ENCODE results near the gene CNN3.

Gene CNN3

DNA sequence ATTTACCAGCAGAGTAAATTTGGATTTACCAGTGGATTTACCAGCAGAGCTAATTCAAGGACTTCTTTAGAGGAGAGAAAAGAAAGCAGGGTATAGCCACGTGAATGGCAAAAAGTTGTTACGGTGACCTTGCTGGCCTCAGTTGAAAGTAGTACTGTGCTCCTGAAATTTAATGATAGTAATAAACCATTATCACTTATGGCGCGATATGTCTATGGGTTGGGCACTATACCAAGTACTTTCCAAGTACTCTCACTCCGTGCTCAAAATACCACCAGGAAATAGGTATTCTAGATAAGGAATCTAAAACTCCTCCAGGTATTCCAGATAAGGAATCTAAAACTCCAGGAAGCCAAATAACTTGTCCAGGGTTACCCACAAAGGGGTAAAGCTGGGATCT, 70.9 kb downstream of the CNN3 start:
- DNase-seq (ENCODE audit: low read depth) = no peak

DNA sequence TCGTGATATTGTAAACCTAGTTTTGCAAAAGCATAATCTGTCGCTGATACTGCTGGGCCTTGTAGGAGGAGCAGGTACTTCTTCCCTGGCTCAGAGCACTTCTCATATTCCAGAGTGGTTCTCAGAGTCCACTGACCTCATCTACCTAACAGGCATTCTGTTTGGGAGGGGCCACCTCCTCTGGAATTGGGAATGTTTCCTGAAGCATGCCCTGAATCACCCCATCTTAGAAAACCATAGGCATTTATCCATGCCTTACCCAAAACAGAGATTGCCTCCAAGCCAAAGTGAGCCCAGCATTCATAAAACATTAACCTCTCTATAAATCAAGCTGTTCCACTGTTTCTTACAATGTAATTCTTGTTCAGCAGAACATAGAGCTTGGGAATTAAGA, 71.6 kb downstream of the CNN3 start:
- no peak for DNase-seq (ENCODE audit: low read depth)

DNA sequence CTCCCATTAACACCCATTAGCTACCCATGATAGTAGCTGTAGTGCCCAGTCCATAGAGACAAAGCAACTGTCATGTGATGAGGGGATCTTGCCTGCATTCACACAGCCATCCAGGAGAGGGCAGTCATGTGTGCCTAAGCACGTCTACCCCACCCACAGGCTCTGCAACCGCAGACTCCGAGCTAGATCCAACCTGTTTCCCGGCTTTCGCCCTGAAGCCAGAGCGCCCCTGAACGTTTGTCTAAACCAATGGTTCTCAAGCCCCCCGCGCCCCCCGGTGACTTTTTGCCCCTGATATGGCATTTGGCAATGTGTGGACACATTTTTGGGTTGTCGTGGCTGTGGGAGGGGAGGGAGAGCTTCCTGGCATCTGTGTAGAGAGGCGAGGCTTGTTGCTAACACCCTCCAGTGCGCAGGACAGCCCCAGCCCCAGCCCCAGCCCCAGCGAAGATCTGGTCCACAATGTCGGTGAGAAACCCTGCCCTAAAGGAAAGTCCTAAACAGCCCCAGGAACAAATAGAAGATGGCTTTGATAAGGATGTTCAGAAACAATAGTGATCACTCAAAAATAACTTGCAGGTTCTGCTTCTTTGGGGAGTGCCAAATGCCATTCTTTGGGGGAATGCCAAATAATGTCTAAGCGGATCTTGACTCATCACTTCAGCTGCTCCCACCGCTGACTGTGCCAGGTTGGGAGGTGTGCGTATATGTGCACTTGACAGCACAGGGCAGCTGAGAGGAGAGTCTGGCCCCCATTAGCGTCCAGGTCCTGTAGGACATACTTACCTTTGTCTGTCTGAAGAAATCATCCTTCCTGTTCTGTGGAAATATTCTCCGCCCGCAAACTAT, 72.2 kb downstream of the CNN3 start:
- DNase-seq (ENCODE audit: low read depth) = peak; percentile 55

DNA sequence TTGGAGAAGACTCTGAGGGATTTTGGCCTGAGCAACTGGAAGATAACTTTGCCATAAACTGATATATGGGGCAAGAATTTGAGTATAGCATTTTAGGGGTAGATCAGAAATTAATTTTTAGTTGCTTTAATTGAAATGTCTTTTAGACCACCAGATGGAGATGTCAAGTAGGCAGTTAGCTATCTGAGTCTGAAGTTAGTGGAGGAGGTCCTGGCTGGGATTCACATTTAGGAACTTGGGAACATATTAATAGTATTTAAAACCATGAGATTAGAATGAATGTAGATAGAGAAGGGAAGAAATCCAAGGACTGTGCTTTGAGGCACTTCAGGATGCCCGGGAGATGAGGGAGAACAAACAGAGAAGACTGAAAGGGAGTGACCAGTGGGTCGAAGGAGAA, 74.1 kb downstream of the CNN3 start:
- no peak for DNase-seq (ENCODE audit: low read depth)

DNA sequence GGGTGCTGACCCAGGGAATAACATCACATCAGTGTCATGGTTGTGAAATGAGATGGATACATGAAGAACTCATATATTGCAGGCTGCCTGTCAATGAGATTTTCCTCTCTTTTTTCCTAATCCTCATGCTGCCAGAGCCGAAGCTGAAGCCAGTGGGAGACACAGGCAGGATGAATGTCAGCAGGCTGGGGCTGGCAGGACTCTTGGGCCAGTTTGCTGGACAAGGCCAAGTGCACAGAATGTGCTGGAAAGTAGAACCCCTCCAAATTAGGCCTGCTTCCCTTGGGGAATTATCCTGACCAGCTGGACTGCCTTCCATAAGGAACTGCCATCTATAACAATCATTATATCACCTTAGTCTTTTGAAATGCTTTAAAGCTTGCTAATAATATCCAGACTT, 75.3 kb downstream of the CNN3 start:
- DNase-seq (ENCODE audit: low read depth) = no peak

Data from activated T-cell treated with anti-CD3 and anti-CD28 coated beads for 1 hour (primary cell).